ENCODE results near the gene APLP1.
"Not testable (repeated sequence)": the region's sequence is repeated elsewhere in the genome, so short reads cannot be mapped to it uniquely, and the experiment has no call there.

APLP1 gene

DNA sequence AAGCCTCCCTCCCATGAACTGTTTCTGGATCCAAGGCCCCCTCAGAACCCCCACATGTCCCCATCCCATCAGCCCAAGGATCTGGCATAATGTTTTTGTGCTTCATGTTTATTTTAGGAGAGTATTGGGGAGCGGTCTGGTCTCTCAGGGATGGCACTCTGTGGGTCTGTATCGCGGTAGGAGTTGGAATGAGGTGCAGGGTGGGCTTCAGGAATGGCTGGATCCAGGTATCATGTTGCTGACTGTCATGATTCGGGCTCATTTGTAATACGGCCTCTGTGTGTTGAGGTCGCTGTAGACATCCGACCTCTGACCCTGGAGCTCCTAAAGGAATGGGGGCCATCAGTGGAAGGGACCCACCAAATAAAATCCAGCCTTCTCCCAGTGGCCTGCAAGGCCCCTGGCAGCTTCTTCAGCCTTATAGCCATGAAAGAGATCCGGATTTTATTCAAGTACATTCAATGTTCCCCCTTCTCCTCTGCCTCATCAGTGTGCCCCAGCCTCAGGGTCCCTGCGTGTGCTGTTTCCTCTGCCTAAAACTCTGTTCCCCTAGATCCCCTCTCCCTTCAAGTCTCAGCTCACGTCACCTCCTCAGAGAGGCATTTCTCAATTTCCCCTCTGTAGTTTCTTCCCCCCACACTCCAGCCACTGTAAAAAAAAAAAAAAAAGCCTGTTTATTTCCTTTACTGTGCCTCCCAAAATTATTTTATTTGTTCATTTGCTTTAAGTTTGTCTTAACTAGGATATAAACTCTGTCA, 36.1 kb downstream of the APLP1 start:
- H3K27ac Mint-ChIP-seq = peak overlapping the region in 1 of 2 donors; percentile 12
- H3K9me3 Mint-ChIP-seq = no peaks in the 10 kb centered on the region
- no peaks in the 10 kb centered on the region for H3K27me3 Mint-ChIP-seq
- no peak for DNase-seq
- no peak for ATAC-seq
- peaks cover 76% of the 10 kb centered on the region for H3K4me1 Mint-ChIP-seq
- H3K4me3 Mint-ChIP-seq = peak overlapping the region; percentile 4 to 92

DNA sequence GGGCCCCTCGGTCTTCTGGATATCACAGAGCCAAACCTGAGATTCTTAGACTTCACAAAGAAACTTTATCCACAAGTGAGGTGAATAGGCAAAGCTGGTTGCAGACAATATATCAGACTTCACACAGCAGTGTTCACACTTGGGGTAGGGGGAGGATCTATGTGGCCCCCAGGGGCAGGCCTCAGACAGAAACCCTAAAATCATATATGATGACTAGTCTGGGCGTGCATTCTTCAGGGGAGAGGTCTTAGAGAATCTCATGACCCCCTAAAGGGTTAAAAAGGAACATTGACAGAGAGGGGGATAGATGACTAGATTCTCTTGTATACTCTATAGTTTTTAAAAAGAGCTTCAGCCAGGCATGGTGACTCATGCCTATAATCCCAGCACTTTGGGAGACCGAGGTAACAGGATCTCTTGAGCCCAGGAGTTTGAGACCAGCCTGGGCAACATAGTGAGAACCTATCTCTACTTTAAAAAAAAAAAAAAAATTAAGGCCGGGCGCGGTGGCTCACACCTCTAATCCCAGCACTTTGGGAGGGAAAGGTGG, 36.9 kb downstream of the APLP1 start:
- peaks cover 82% of the 10 kb centered on the region for H3K4me1 Mint-ChIP-seq
- H3K9me3 Mint-ChIP-seq = no peaks in the 10 kb centered on the region
- DNase-seq (no peak), ATAC-seq (no peak)
- no peaks in the 10 kb centered on the region for H3K27me3 Mint-ChIP-seq
- no peak overlapping the region for H3K27ac Mint-ChIP-seq
- no peak overlapping the region for H3K4me3 Mint-ChIP-seq

GRCh38 chr19:35907377-35907745, 39.0 kb downstream of the APLP1 start:
- DNase-seq = no peak
- no peak for ATAC-seq
- Mint-ChIP-seq H3K27ac (no peak overlapping the region), H3K27me3 (no peaks in the 10 kb centered on the region), H3K4me3 (no peak overlapping the region), H3K4me1 (peaks cover 76% of the 10 kb centered on the region), H3K9me3 (no peaks in the 10 kb centered on the region)

DNA sequence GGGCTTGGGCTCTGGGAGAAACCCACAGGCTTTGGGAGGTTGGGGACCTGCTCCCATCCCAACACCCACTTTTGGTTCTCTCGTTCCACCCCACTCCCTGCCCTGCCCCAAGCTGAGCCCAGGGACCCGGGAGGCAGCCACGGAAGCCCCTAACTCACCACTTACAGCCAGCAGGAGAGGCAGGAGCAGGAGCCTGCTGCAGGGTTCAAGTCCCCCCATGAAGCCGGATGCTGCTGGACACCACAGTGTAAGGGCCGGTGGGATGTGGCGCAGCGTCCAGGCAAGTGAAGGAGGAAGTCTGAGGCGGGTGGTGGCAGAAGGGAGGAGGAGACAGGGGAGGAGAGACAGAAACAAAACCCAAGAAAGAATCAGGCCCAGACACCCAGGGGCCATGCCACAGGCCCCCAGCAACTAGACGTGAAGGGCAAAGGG, 39.7 kb downstream of the APLP1 start, which contains the start of gene TYROBP:
TSS of gene TYROBP (minus strand) at position 286 of the 432 bp plus-strand sequence. CDS start at position 219, 67 bp downstream.
- ATAC-seq (no peak), DNase-seq (no peak)
- peak within 1 kb of the TSS in 1 of 2 donors; percentile 79 for H3K27ac Mint-ChIP-seq
- H3K27me3 Mint-ChIP-seq = no peaks in the 10 kb centered on the region
- no peaks in the 10 kb centered on the region for H3K9me3 Mint-ChIP-seq
- H3K4me3 Mint-ChIP-seq = peak within 1 kb of the TSS in 1 of 2 donors; percentile 18
- H3K4me1 Mint-ChIP-seq = peaks cover 72% of the 10 kb centered on the region

DNA sequence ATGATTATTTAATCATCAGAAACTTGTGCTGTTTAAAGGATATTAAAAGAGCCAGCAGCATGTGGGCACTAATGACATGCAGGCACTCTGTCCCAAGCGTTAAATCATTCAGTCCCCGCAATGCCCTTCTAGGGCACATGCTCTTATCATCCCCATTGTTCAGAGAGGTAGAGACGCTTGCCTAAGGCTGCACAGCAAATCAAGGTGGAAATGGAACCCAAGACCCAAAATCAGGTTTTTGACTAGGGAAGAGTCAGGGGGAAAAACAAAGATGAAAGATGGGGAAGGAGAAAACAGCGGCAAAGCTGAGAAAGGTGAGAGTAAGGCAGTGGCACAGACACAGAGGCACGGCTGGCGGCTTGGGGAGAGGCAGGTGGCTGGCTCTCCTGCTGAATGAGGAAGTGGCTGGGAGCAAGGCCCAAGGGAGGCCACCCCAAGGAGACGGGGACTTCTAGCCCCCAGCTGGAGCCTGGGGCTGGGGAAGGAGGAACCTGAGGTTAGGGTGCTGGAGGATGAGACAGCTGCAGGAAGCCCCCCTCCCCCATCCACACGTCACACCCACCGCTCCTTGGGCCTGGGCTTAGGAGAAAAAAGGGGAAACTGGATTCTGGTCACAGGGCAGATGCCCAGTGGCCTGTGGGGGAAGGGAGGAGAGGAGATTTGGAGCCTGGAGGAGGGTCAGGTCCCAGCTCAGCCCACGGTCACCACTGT, 40.8 kb downstream of the APLP1 start:
- H3K4me3 Mint-ChIP-seq = peak overlapping the region in 1 of 2 donors; percentile 18
- H3K4me1 Mint-ChIP-seq = peaks cover 69% of the 10 kb centered on the region
- peak; percentile 24 for ATAC-seq
- no peak for DNase-seq
- H3K27ac Mint-ChIP-seq = peak overlapping the region; percentile 77 to 79
- no peaks in the 10 kb centered on the region for H3K27me3 Mint-ChIP-seq
- H3K9me3 Mint-ChIP-seq = no peaks in the 10 kb centered on the region

GRCh38 chr19:35909684-35910035, 41.3 kb downstream of the APLP1 start:
- peak overlapping the region in 1 of 2 donors; percentile 77 for H3K27ac Mint-ChIP-seq
- peaks cover 66% of the 10 kb centered on the region for H3K4me1 Mint-ChIP-seq
- ATAC-seq (peak; percentile 13), DNase-seq (no peak)
- no peaks in the 10 kb centered on the region for H3K9me3 Mint-ChIP-seq
- no peak overlapping the region for H3K4me3 Mint-ChIP-seq
- no peaks in the 10 kb centered on the region for H3K27me3 Mint-ChIP-seq

- H3K9me3 Mint-ChIP-seq, ATAC-seq, H3K27me3 Mint-ChIP-seq, H3K4me3 Mint-ChIP-seq, DNase-seq, H3K27ac Mint-ChIP-seq: not testable (repeated sequence)
- peaks cover 63% of the 10 kb centered on the region for H3K4me1 Mint-ChIP-seq
Observed at GRCh38 chr19:35910355-35910754, 42.0 kb downstream of the APLP1 start.

DNA sequence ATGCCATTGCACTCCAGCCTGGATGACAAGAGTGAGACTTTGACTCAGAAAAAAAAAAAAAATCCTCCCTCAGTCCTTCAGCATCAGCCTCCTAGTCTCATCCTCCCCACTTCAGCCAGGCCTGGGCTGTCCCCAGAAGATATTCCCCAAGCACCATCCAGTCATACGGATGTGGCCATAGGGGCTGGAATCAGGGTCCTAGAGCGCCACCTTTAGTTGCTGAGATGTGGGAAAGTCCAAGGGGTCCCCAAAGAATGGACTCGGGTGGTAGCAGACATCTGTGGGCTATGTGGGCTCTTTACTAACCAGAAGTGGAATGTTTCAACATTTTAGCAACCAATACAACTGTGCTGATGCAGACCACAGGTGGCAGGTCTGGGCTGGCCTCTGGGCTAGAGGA, 42.8 kb downstream of the APLP1 start:
- H3K9me3 Mint-ChIP-seq = no peaks in the 10 kb centered on the region
- peaks cover 63% of the 10 kb centered on the region for H3K4me1 Mint-ChIP-seq
- no peak for ATAC-seq
- H3K4me3 Mint-ChIP-seq = no peak overlapping the region
- no peak overlapping the region for H3K27ac Mint-ChIP-seq
- H3K27me3 Mint-ChIP-seq = no peaks in the 10 kb centered on the region
- DNase-seq = no peak

DNA sequence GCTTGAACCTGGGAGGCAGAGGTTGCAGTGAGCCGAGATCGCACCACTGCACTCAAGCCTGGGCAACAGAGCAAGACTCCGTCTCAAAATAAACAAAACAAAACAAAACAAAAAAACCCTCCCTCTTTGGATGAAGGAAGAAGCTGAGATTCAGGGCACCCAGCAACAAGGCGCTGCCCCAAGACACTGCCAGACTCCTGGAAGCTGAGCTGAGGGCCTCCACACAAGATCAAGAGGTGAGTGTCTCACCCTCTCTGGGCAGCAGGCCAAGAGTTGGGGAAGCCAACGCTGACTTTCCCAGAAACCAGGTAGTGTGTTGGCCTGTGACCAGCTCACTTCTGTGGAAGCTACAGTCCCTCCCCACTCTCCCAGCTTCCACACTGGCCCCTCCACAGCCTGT, 43.4 kb downstream of the APLP1 start:
- Mint-ChIP-seq H3K4me1 (peaks cover 63% of the 10 kb centered on the region), H3K27me3 (no peaks in the 10 kb centered on the region), H3K27ac (no peak overlapping the region), H3K4me3 (no peak overlapping the region), H3K9me3 (no peaks in the 10 kb centered on the region)
- ATAC-seq (no peak), DNase-seq (no peak)

GRCh38 chr19:35913589-35913988, 45.2 kb downstream of the APLP1 start:
- Mint-ChIP-seq H3K9me3 (no peaks in the 10 kb centered on the region), H3K4me1 (peaks cover 46% of the 10 kb centered on the region), H3K4me3 (peak overlapping the region in 1 of 2 donors; percentile 10), H3K27me3 (no peaks in the 10 kb centered on the region), H3K27ac (peak overlapping the region in 1 of 2 donors; percentile 54)
- ATAC-seq = no peak
- DNase-seq = no peak

DNA sequence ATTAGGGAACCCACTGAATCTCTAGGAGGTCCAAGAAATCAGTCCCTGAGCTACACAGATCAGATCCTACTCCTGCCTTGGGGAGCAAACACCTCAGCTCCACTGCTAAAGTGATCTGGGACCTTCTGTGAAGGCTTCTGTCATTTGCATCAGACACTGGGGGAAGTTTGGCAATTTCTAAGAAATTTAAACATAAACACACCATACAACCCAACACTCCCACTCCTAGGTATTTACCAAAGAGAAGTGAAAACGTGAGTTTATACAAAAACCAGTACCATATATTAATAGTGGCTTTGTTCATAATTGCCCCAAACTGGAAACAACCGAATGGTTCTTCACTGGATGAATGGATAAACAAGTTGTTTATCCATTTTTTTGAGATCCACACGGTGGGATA, 47.1 kb downstream of the APLP1 start:
- Mint-ChIP-seq H3K4me1 (peaks cover 31% of the 10 kb centered on the region), H3K27me3 (no peaks in the 10 kb centered on the region), H3K4me3 (no peak overlapping the region), H3K9me3 (no peaks in the 10 kb centered on the region), H3K27ac (no peak overlapping the region)
- ATAC-seq (no peak), DNase-seq (no peak)

GRCh38 chr19:35919306-35919705, 50.9 kb downstream of the APLP1 start:
- no peak for ATAC-seq
- no peak overlapping the region for H3K27ac Mint-ChIP-seq
- no peaks in the 10 kb centered on the region for H3K27me3 Mint-ChIP-seq
- DNase-seq = no peak
- H3K4me1 Mint-ChIP-seq = peaks cover 6% of the 10 kb centered on the region
- H3K4me3 Mint-ChIP-seq = no peak overlapping the region
- H3K9me3 Mint-ChIP-seq = no peaks in the 10 kb centered on the region

GRCh38 chr19:35921012-35921411, 52.6 kb downstream of the APLP1 start:
- peaks cover 11 to 13% of the 10 kb centered on the region in 2 donors for H3K9me3 Mint-ChIP-seq
- H3K4me1 Mint-ChIP-seq = no peaks in the 10 kb centered on the region
- H3K4me3 Mint-ChIP-seq = no peak overlapping the region
- ATAC-seq (no peak), DNase-seq (no peak)
- no peaks in the 10 kb centered on the region for H3K27me3 Mint-ChIP-seq
- H3K27ac Mint-ChIP-seq = no peak overlapping the region

DNA sequence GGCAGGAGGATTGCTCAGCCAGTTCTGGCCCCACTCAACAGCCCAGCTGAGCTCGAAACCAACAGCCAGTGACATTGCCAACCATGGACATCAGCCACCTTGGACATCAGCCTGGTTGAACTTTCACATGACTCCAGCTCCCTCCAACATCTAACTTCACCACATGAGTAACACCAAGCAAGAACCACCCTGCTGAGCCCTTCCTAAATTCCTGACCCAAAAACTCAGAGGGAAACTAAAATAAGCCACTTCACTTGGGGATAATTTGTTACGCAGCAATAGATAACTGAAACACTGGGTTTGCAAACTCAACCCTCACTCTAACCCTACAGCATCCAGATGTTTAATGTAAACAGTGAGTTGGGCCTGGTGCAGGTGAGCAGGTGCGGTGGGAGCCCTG, 57.1 kb downstream of the APLP1 start:
- DNase-seq (no peak), ATAC-seq (no peak)
- H3K4me1 Mint-ChIP-seq = peaks cover 11% of the 10 kb centered on the region
- H3K9me3 Mint-ChIP-seq = peaks cover 14 to 22% of the 10 kb centered on the region in 2 donors
- H3K27me3 Mint-ChIP-seq = no peaks in the 10 kb centered on the region
- H3K27ac Mint-ChIP-seq = no peak overlapping the region
- H3K4me3 Mint-ChIP-seq = no peak overlapping the region

DNA sequence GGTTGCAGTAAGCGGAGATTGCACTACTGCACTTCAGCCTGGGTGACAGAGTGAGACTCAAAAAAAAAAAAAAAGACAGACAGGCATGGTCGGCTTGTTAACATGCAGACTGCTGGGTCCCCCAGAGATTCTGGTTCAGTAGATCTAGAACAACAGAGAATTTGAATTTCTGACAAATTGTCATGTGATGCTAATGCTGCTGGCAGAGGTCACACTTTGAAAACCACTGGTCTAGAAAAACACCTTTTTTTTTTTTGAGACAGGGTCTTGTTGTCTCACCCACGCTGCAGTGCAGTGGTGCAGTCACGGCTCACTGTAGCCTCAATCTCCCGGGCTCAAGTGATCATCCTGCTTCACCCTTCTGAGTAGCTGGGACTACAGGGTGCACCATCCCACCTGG, 60.1 kb downstream of the APLP1 start:
- no peak overlapping the region for H3K4me3 Mint-ChIP-seq
- H3K27ac Mint-ChIP-seq = no peak overlapping the region
- no peak for DNase-seq
- peaks cover 25% of the 10 kb centered on the region for H3K4me1 Mint-ChIP-seq
- H3K9me3 Mint-ChIP-seq = peaks cover 14 to 22% of the 10 kb centered on the region in 2 donors
- no peaks in the 10 kb centered on the region for H3K27me3 Mint-ChIP-seq
- ATAC-seq = no peak

Measured in stimulated activated naive CD8-positive, alpha-beta T cell treated with anti-CD3 and anti-CD28 coated beads, Interleukin-15, amount 100 ng/mL, for 72 hours (primary cell).